ENCODE data around the gene LDLRAP1. TPM values are rescaled to one million over a fixed set of nuclear protein-coding genes. Genes with fewer than 3 reads are reported as not detected.

The LDLRAP1 gene
- total RNA-seq, 4 donors from 2014 or later: 7.3 to 18.1 (median 9.2) TPM

DNA sequence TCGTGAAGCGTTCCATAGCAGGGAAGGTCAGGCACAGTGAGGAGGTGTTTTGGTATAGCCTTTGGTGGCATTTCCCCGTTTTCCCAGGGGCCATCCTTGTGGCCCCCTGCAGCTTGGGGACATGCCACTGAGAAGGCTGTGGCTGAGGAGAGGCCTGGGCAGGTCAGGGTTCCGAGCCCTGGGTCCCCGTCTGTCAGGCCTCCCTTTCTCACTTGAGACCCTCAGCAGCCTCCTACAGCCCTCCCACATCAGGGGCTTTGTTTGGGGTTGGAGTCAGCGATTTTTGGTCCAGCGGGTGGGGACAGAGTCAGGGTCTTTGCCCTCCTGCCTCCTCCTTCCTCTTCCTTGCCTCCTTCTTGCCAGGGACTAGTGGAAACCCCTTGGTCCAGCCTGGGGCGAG is 22.2 kb downstream of the LDLRAP1 start:
- TF ChIP-seq CTCF (IDR thresholded peaks at IDR 0.05; ENCODE audit: low read depth): no peak

DNA sequence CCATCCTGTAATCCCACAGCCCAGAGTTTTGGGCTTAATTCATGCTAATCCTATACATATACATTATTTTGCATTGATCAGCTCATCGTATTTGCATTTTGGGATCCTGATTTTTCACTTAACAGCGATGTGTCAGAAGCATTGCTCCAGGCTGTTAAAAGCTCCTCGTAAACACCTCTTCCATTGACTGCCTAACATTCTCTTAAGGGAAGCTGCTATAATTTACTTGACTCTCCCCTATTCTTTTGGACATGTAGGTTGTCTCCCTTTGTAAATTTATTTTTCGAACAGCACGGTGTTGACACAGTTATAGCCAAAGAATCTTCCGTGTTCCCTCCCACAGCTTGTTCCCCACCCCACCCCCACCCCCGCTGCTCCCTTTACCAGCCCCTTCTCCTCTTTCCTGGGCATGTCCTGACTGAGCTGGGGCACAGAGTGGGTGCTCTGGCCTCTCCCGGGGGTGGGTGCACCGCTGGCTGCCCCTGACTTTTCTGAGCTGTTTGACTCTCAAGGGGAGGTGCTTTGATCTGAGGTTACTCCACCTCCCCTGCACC is 22.8 kb downstream of the LDLRAP1 start:
- TF ChIP-seq CTCF (IDR thresholded peaks at IDR 0.05; ENCODE audit: low read depth): no peak

DNA sequence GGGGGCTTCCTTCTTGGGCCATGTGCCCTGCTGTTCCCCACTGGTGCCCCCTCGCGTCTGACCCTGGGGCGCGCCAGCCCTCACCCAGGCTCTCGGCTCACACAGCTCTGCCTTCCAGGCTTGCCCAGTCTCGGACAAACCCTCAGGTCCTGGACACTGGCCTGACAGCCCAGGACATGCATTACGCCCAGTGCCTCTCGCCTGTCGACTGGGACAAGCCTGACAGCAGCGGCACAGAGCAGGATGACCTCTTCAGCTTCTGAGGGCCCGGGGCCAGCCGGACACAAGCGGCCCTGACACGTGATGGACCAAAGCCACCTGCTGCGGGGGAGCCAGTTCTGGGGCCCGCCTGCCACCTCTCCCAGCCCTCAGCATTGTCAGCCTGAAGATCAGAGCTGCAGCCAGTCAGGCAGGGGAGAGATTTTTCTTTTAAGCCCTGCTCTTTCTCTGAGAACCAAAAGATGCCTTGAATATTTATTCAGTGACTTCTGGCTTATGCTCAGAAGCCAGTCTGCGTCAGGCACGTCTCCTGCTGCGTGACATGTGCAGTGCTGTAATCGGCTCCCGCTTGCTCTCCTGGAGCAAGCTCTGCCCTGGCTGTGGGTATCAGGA is 23.4 kb downstream of the LDLRAP1 start:
- TF ChIP-seq CTCF (IDR thresholded peaks at IDR 0.05; ENCODE audit: low read depth): no peak

DNA sequence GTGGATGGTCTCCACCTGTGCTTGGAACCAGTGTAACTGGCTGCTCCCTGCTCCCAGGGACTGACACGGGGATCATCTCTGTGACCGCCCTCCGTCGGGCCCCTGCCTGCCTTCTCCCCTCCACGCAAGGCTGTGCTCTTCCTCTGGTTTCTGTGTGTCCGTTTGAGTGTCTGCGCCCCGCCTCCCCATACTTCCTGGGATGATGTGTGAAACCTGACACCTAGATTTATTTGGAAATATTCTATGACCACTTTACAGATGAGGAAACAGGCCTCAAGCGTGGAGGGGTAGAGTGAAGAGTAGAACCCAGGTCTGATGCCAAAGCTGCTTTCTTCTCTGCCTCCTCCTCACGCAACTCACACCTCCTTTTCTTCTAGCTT is 24.3 kb downstream of the LDLRAP1 start:
- no peak for TF ChIP-seq CTCF (IDR thresholded peaks at IDR 0.05; ENCODE audit: low read depth)

- TF ChIP-seq CTCF (IDR thresholded peaks at IDR 0.05; ENCODE audit: low read depth): no peak
Observed at GRCh38 chr1:25568090-25568833, 24.9 kb downstream of the LDLRAP1 start.

DNA sequence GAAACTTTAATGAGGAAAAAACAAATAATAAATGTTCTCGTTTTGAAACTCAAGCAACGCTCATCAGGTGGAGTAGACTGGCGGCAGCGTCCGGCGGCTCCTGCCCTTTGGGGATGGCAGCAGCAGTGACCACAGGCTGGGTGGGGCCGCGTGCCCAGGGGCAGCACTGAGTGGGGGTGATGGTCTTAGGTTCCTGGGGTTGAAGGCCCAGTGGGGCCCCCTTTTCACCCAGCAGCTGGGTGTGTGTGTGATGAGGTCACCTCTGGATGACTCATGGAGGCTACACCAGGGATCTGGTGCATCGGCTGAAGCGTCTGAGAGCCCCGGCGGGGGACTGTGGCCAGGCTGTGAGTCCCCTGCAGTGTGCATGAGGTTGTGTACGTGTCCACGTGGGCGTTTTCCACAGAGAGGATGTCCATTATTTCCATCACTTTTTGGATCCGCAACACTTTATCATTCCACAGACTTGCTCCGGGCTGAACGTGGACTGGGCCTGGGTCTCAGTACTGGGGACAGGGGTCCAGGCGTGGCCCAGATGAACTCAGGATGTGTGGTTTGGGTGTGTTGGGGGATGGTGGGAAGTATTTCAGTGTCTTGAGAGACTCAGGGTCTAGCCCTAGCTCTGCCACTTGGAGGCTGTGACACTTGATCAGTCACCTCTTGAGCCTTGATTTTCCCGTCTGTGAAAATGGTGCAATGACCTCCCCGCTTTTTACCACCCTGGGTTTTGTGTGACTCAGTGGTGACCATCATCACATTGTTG is 25.6 kb downstream of the LDLRAP1 start:
- TF ChIP-seq CTCF (IDR thresholded peaks at IDR 0.05; ENCODE audit: low read depth): no peak

Data from subcutaneous adipose tissue (tissue), 4 donors.